Vagina (tissue), 2 donors: ENCODE results near the gene TTLL5.

Experiments used
- CTCF ChIP-seq, 3 experiments: fragments of 450-650 bp in 2 of 3; fragments of 200-600 bp in 1 of 3; sonication (generic) in 1 of 3; IDR thresholded peaks; one replicate each; pipeline ENCODE4 v1.5.1; 2017 to 2019; ENCODE audit warnings: antibody characterized with exemption in 3 of 3, mild to moderate bottlenecking in 2 of 3, moderate library complexity in 2 of 3
- POLR2A ChIP-seq, 2 donors: fragments of 450-650 bp; IDR thresholded peaks; one replicate each; pipeline ENCODE4 v1.6.1; 2017; ENCODE audit warnings: antibody characterized with exemption in 2 of 2, mild to moderate bottlenecking in 2 of 2, moderate library complexity in 2 of 2
- POLR2AphosphoS5 ChIP-seq, 2 donors: sonication (generic); formaldehyde crosslinking; IDR thresholded peaks; one replicate each; pipeline ENCODE4 v1.9.0; 2017; ENCODE audit warnings: antibody characterized with exemption in 2 of 2, mild to moderate bottlenecking in 2 of 2, low read depth in 1 of 2; ENCODE audit not compliant: insufficient read depth in 1 of 2

- TF ChIP-seq CTCF (IDR thresholded peaks at IDR 0.05) = no peak
- TF ChIP-seq POLR2AphosphoS5 (IDR thresholded peaks at IDR 0.05; ENCODE audit: insufficient read depth in 1 of 2, low read depth in 1 of 2) = peak; percentile 39 to 44
- TF ChIP-seq POLR2A (IDR thresholded peaks at IDR 0.05) = no peak
Observed at GRCh38 chr14:75711796-75712211, 50.8 kb downstream of the TTLL5 start.
